ELR (cell line): Measurements from ENCODE around the gene CCDC82.
A peak's percentile ranks its signal among the peaks of the same experiment; 100 is the strongest.

Experiments used
- DNase-seq: peaks from one replicate; pipeline ENCODE4 v3.0.0-alpha.2; 2015; ENCODE audit warnings: low read depth

CCDC82 gene

GRCh38 chr11:96306933-96307775 is 82.6 kb downstream of the CCDC82 start:
- DNase-seq, result peak; percentile 99

GRCh38 chr11:96306600-96306932 is 83.1 kb downstream of the CCDC82 start:
- peak; percentile 69 for DNase-seq

GRCh38 chr11:96306071-96306470 is 83.6 kb downstream of the CCDC82 start:
- no peak for DNase-seq

GRCh38 chr11:96303980-96304379 is 85.7 kb downstream of the CCDC82 start:
- peak; percentile 50 for DNase-seq

GRCh38 chr11:96303064-96303463 is 86.6 kb downstream of the CCDC82 start:
- peak; percentile 88 for DNase-seq
